ENCODE measurements around the gene SLC24A4.

DNA sequence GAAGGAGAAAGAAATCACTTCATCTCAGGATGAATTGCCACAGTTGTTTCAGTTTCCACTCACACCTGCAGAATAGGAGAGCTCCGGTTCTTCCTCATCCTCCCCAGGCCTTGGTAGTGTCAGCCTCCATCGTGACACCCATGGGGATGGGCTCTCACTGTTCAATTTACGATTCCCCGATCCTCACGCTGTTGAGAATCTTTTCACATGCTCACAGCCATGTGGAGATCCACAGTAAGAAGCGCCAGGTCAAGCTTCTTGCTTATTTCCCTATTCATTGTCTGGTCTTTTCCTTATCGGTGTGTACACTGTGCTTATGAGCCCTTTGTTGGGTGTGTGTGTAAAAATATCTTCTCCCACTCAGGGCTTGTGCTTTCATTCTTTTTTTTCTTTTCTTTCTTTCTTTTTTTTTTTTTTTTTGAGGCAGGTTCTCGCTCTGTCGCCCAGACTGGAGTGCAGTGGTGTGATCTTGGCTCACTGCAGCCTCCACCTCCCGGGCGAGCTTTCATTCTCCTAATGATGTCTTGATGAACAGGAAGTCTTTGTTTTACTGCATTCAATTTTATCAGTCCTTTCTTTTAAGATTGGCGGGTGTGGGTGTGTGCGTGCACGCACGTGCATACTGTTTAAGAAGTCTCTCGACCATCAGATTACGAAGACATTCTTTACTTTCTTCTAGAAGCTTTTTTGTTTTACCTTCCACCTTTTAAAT lies 212.1 kb downstream of the SLC24A4 start:
- no peak for TF ChIP-seq CTCF (IDR thresholded peaks at IDR 0.05; ENCODE audit: insufficient read depth, low read length)
- no peak for TF ChIP-seq REST (IDR thresholded peaks at IDR 0.05; ENCODE audit: insufficient replicate concordance, low read depth)
- TF ChIP-seq GABPA (IDR thresholded peaks at IDR 0.05; ENCODE audit: low read depth) = no peak
- no peak for TF ChIP-seq POLR2AphosphoS5 (IDR thresholded peaks at IDR 0.05; ENCODE audit: low read depth)
